ENCODE measurements around the gene GPC5.

- TF ChIP-seq CTCF (IDR thresholded peaks at IDR 0.05 in 4 of 5, conservative IDR thresholded peaks at IDR 0.05 in 1 of 5) (no peak), POLR2A (IDR thresholded peaks at IDR 0.05) (no peak)
These were observed 1062.1 kb downstream of the GPC5 start for GRCh38 chr13:92460479-92460878.

All from gastrocnemius medialis (tissue), 4 donors.